ENCODE results near the gene COASY.

DNA sequence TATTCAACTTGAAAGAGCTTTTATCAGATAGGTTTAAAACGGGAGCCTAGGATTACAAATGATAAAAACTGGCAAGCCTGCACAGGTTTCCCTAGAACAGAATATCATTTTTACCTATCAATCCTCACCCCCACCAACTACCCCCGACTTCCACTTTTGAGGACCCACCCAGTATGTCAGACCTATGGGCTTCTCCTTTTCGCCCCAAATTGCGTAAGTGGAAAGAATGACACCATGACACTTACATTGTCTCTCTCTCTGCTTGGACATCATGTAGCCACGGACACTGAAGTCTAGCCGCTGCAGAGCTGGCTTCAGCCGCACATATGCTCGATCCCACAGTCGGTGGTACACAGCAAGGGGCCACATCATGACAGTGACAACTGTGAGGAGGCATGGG is 22.9 kb downstream of the COASY start:
- no peak for TF ChIP-seq EZH2phosphoT487 (IDR thresholded peaks at IDR 0.05; ENCODE audit: unreplicated experiment)
- TF ChIP-seq, protein P1, sequence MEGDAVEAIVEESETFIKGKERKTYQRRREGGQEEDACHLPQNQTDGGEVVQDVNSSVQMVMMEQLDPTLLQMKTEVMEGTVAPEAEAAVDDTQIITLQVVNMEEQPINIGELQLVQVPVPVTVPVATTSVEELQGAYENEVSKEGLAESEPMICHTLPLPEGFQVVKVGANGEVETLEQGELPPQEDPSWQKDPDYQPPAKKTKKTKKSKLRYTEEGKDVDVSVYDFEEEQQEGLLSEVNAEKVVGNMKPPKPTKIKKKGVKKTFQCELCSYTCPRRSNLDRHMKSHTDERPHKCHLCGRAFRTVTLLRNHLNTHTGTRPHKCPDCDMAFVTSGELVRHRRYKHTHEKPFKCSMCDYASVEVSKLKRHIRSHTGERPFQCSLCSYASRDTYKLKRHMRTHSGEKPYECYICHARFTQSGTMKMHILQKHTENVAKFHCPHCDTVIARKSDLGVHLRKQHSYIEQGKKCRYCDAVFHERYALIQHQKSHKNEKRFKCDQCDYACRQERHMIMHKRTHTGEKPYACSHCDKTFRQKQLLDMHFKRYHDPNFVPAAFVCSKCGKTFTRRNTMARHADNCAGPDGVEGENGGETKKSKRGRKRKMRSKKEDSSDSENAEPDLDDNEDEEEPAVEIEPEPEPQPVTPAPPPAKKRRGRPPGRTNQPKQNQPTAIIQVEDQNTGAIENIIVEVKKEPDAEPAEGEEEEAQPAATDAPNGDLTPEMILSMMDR (conservative IDR thresholded peaks at IDR 0.05; ENCODE audit: low read depth in 2 of 2), result no peak
- no peak for TF ChIP-seq EZH2 (IDR thresholded peaks at IDR 0.05; ENCODE audit: low read depth, unreplicated experiment)
- no peak for TF ChIP-seq NANOG (IDR thresholded peaks at IDR 0.05; ENCODE audit: borderline replicate concordance)
- no peak for TF ChIP-seq ZNF114 (CRISPR knock-in tag; IDR thresholded peaks at IDR 0.05)
- no peak for TF ChIP-seq POLR2AphosphoS5 (IDR thresholded peaks at IDR 0.05; ENCODE audit: low read depth)
- no peak for TF ChIP-seq CREB1 (CRISPR knock-in tag; IDR thresholded peaks at IDR 0.05; ENCODE audit: low read depth)
- TF ChIP-seq, protein P2, sequence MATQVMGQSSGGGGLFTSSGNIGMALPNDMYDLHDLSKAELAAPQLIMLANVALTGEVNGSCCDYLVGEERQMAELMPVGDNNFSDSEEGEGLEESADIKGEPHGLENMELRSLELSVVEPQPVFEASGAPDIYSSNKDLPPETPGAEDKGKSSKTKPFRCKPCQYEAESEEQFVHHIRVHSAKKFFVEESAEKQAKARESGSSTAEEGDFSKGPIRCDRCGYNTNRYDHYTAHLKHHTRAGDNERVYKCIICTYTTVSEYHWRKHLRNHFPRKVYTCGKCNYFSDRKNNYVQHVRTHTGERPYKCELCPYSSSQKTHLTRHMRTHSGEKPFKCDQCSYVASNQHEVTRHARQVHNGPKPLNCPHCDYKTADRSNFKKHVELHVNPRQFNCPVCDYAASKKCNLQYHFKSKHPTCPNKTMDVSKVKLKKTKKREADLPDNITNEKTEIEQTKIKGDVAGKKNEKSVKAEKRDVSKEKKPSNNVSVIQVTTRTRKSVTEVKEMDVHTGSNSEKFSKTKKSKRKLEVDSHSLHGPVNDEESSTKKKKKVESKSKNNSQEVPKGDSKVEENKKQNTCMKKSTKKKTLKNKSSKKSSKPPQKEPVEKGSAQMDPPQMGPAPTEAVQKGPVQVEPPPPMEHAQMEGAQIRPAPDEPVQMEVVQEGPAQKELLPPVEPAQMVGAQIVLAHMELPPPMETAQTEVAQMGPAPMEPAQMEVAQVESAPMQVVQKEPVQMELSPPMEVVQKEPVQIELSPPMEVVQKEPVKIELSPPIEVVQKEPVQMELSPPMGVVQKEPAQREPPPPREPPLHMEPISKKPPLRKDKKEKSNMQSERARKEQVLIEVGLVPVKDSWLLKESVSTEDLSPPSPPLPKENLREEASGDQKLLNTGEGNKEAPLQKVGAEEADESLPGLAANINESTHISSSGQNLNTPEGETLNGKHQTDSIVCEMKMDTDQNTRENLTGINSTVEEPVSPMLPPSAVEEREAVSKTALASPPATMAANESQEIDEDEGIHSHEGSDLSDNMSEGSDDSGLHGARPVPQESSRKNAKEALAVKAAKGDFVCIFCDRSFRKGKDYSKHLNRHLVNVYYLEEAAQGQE (IDR thresholded peaks at IDR 0.05; ENCODE audit: unreplicated experiment), result no peak
- no peak for TF ChIP-seq STAT1 (IDR thresholded peaks at IDR 0.05; ENCODE audit: unreplicated experiment)
- TF ChIP-seq, protein P3, sequence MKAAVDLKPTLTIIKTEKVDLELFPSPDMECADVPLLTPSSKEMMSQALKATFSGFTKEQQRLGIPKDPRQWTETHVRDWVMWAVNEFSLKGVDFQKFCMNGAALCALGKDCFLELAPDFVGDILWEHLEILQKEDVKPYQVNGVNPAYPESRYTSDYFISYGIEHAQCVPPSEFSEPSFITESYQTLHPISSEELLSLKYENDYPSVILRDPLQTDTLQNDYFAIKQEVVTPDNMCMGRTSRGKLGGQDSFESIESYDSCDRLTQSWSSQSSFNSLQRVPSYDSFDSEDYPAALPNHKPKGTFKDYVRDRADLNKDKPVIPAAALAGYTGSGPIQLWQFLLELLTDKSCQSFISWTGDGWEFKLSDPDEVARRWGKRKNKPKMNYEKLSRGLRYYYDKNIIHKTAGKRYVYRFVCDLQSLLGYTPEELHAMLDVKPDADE (IDR thresholded peaks at IDR 0.05), result no peak
- TF ChIP-seq JUNB (IDR thresholded peaks at IDR 0.05; ENCODE audit: unreplicated experiment), result no peak

Measured in GM23338 (cell line).